Suprapubic skin (tissue), 4 donors: ENCODE results near the gene TNFRSF19. TPM values are rescaled to one million over a fixed set of nuclear protein-coding genes. Genes with fewer than 3 reads are reported as not detected.
A peak's percentile ranks its signal among the peaks of the same experiment; 100 is the strongest.

Experiments used
- DNase-seq, 2 donors: peaks; one replicate each; pipeline ENCODE4 v3.0.0-alpha.2; 2019; ENCODE audit warnings: low spot score in 2 of 2
- H3K27ac ChIP-seq: fragments of 200-600 bp; sonication (generic); one replicate; pipeline ENCODE4 v1.5.1; 2019
- H3K27me3 ChIP-seq: fragments of 200-600 bp; sonication (generic); one replicate; pipeline ENCODE4 v1.5.1; 2019
- H3K36me3 ChIP-seq: fragments of 200-600 bp; sonication (generic); one replicate; pipeline ENCODE4 v1.5.1; 2019
- H3K4me1 ChIP-seq: fragments of 200-600 bp; sonication (generic); one replicate; pipeline ENCODE4 v1.5.1; 2019
- H3K4me3 ChIP-seq: fragments of 200-600 bp; sonication (generic); one replicate; pipeline ENCODE4 v1.5.1; 2019; ENCODE audit warnings: mild to moderate bottlenecking
- H3K9me3 ChIP-seq: fragments of 200-600 bp; sonication (generic); one replicate; pipeline ENCODE4 v1.5.1; 2019
- EP300 ChIP-seq: sonication (generic); formaldehyde crosslinking; IDR thresholded peaks from one replicate; pipeline ENCODE4 v1.6.1; 2017; ENCODE audit warnings: antibody characterized with exemption
- POLR2A ChIP-seq, 2 donors: fragments of 450-650 bp; IDR thresholded peaks; one replicate each; pipeline ENCODE4 v1.6.1; 2017; ENCODE audit warnings: antibody characterized with exemption in 2 of 2, mild to moderate bottlenecking in 2 of 2, moderate library complexity in 2 of 2
- POLR2AphosphoS5 ChIP-seq, 3 donors: sonication (generic); formaldehyde crosslinking; IDR thresholded peaks; one replicate each; pipeline ENCODE4 v1.6.1; 2017; ENCODE audit warnings: antibody characterized with exemption in 3 of 3
- WGBS: methylation state at CpG from one replicate; pipeline ENCODE4 v1.1.5; 2018; 5-methylcytosine and 5-hydroxymethylcytosine counted together
- total RNA-seq, 4 donors: library from RNA; depleted of rRNA; stranded (reverse); fragments of >200 nt; gene quantifications; one replicate each; pipeline ENCODE4 v1.1.0, GENCODE V29; 2016
- TF ChIP-seq, protein P1 (sequence below), 2 donors: fragments of 200-600 bp in 1 of 2; fragments of 450-650 bp in 1 of 2; sonication (generic) in 1 of 2; IDR thresholded peaks; one replicate each; pipeline ENCODE4 v1.5.1; 2016 to 2019; ENCODE audit warnings: antibody characterized with exemption in 2 of 2, mild to moderate bottlenecking in 1 of 2, moderate library complexity in 1 of 2

The TNFRSF19 gene
- total RNA-seq, 4 donors from 2014 or later, result 74.6 to 100 (median 78.5) TPM

DNA sequence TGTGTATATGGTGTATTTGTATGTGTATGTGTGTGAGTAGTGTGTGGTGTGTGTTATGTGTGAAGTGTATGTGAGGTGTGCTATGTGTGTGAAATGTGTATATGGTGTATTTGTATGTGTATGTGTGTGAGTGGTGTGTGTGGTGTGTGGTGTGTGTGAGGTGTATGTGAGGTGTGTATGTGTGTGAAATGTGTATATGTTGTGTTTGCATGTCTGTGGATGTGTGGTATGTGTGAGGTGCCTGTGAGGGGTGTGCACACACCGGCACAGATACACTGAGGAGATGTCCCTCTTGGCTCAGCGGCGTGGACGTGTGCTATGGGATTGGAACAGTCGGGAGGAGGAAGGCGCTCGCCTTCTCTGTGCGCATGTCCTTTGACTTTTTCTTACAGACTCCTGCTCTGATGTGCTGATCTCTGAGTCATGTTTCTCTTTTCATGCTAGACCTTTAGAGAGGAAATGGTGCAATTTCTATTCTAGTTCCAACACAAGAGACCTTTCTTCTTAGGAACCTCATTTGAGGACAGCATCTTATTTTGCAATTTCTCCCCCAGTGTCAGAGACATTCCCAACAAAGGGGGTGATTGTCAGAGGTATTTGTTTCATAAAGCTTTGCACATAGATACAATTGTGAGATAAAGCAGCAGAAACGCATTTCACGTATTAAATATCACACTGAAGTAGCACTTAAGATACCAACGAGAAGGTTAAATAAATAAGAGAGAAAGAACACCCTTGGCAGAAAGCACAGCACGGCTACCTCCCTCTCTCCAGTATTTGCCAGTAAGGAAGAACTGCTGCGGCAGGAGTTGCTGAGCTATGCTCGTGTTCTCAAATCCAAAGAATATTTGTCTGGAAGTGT is 11.3 kb upstream of the TNFRSF19 start:
- peaks cover 18% of the 10 kb centered on the region for H3K4me1 ChIP-seq
- TF ChIP-seq, protein P1, sequence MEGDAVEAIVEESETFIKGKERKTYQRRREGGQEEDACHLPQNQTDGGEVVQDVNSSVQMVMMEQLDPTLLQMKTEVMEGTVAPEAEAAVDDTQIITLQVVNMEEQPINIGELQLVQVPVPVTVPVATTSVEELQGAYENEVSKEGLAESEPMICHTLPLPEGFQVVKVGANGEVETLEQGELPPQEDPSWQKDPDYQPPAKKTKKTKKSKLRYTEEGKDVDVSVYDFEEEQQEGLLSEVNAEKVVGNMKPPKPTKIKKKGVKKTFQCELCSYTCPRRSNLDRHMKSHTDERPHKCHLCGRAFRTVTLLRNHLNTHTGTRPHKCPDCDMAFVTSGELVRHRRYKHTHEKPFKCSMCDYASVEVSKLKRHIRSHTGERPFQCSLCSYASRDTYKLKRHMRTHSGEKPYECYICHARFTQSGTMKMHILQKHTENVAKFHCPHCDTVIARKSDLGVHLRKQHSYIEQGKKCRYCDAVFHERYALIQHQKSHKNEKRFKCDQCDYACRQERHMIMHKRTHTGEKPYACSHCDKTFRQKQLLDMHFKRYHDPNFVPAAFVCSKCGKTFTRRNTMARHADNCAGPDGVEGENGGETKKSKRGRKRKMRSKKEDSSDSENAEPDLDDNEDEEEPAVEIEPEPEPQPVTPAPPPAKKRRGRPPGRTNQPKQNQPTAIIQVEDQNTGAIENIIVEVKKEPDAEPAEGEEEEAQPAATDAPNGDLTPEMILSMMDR (IDR thresholded peaks at IDR 0.05), result no peak
- peak overlapping the region; percentile 36 for H3K4me3 ChIP-seq
- no peaks in the 10 kb centered on the region for H3K9me3 ChIP-seq
- DNase-seq, result no peak
- H3K27ac ChIP-seq, result peak overlapping the region; percentile 86
- no peaks in the 10 kb centered on the region for H3K36me3 ChIP-seq
- 13% methylated on average over 14 of the region's 14 CpGs for WGBS
- no peaks in the 10 kb centered on the region for H3K27me3 ChIP-seq

DNA sequence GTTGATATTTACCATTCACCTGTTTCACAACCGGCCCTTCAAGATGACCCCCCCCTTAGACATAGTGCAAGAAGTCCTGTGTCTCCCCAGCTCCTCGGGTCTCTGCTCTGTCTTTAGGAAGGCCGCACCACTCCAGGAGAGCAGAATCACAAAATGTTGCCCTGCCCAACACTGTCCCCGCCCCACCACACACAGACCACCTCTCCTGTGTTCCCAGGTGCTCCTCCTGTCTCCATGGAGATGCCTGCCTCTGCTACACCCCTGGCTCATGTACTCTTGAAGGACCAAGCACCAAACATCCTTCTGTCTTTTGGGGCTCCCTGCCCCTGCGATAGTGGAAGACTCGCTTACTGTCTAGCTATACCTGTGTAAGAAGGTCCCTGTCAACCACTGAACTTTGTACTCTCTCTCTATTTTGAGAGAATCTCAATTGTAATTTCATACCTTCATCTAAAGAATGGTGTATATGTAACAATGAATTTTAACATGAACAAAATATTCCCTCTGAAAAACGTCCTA is 9.6 kb upstream of the TNFRSF19 start:
- H3K27me3 ChIP-seq, result no peaks in the 10 kb centered on the region
- TF ChIP-seq POLR2A (IDR thresholded peaks at IDR 0.05), result no peak
- TF ChIP-seq, protein P1 (IDR thresholded peaks at IDR 0.05), result no peak
- TF ChIP-seq EP300, result no peak
- no peak for TF ChIP-seq POLR2AphosphoS5 (IDR thresholded peaks at IDR 0.05)
- no peak for DNase-seq
- H3K4me1 ChIP-seq, result peaks cover 16% of the 10 kb centered on the region
- no peak overlapping the region for H3K27ac ChIP-seq
- 96% methylated on average over 7 of the region's 7 CpGs for WGBS
- H3K9me3 ChIP-seq, result no peaks in the 10 kb centered on the region
- no peaks in the 10 kb centered on the region for H3K36me3 ChIP-seq
- no peak overlapping the region for H3K4me3 ChIP-seq

DNA sequence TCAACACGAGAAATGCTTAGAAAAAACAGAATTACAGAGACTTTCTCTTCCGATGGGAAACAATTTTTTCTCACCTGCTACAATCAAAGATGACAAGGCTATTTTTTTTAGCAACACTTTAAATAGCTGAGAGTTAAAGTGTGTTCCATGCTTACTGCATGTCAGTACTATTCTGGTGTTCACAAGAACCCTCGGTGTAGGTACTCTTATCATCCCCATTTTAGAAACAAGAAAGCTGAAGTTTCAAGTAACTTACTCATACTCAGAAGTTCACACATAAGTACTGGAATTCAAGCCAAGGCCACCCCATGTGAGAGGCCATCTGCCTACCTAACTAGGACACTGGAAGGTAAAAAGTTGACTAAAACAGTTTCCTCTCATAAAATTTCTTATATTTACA is 9.0 kb upstream of the TNFRSF19 start:
- 87% methylated on average over 3 of the region's 3 CpGs for WGBS
- H3K4me3 ChIP-seq, result no peak overlapping the region
- no peak for DNase-seq
- H3K27me3 ChIP-seq, result no peaks in the 10 kb centered on the region
- TF ChIP-seq, protein P1 (IDR thresholded peaks at IDR 0.05), result no peak
- TF ChIP-seq POLR2AphosphoS5 (IDR thresholded peaks at IDR 0.05) (no peak), POLR2A (IDR thresholded peaks at IDR 0.05) (no peak), EP300 (no peak)
- H3K36me3 ChIP-seq, result no peaks in the 10 kb centered on the region
- H3K4me1 ChIP-seq, result peaks cover 16% of the 10 kb centered on the region
- no peak overlapping the region for H3K27ac ChIP-seq
- H3K9me3 ChIP-seq, result no peaks in the 10 kb centered on the region

DNA sequence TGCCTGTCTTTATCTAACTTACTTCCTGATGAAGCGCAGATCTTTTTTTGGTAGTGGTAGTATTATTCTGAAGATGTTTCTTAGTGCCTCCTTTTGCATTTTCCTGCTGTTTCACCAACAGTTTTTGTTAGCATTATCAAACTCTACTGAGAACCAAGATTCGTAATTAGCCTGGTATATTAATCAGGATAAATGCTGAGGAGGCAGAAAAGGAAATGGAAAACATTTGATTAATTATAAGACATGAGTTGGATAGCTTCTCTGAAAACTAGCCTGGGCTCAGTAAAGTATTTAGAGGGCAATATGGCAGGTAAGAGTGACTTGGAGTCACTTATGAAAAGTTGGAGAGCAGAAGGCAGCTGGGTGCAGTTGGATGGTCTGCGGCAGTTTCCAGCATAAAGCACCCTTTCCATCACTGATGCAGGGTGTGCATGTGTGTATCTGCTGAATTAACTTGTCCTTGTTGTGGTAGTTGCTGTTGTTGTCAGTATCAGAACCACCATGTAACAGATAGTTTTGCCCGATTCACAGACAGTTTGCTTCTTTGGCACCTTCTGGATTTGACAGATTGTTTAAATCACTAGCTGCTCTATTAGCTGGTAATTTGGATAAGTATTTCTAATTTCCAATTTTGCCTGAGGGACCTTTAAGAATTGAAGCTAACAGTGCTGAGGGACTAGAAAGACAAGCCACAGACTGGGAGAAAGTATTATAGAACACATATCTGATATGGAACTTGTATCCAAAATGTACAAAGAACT is 6.9 kb upstream of the TNFRSF19 start:
- no peak for DNase-seq

More for the DNA sequence above, 6.9 kb upstream of the TNFRSF19 start:
- TF ChIP-seq POLR2A (IDR thresholded peaks at IDR 0.05), result no peak
- TF ChIP-seq, protein P1 (IDR thresholded peaks at IDR 0.05), result no peak
- Histone ChIP-seq H3K9me3 (no peaks in the 10 kb centered on the region), H3K27me3 (no peaks in the 10 kb centered on the region), H3K4me3 (no peak overlapping the region), H3K4me1 (peaks cover 16% of the 10 kb centered on the region), H3K36me3 (no peaks in the 10 kb centered on the region), H3K27ac (no peak overlapping the region)
- 89% methylated on average over 4 of the region's 4 CpGs for WGBS
